GM21515 (cell line): ENCODE results near the gene PGK1.
"Not testable (repeated sequence)": the region's sequence is repeated elsewhere in the genome, so short reads cannot be mapped to it uniquely, and the experiment has no call there.

Experiments used
- ATAC-seq: cut with Tn5 transposase; IDR thresholded peaks from one replicate; pipeline ENCODE4 v1.9.1; 2021; ENCODE audit not compliant: unreplicated experiment

Gene PGK1

DNA sequence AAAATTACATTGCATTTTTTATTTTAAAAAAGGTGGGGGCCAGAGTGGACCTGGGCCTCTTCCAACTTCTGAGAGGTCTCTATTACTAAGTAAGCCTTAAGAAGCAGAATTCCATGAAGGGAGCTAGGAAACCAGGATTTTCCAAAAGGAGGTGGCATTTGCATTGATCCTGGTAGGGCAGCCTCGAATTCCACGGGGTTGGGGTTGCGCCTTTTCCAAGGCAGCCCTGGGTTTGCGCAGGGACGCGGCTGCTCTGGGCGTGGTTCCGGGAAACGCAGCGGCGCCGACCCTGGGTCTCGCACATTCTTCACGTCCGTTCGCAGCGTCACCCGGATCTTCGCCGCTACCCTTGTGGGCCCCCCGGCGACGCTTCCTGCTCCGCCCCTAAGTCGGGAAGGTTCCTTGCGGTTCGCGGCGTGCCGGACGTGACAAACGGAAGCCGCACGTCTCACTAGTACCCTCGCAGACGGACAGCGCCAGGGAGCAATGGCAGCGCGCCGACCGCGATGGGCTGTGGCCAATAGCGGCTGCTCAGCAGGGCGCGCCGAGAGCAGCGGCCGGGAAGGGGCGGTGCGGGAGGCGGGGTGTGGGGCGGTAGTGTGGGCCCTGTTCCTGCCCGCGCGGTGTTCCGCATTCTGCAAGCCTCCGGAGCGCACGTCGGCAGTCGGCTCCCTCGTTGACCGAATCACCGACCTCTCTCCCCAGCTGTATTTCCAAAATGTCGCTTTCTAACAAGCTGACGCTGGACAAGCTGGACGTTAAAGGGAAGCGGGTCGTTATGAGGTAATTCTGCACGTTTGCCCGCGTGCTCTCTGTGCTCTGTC lies at the start of gene PGK1:
PGK1 (plus strand) TSS at position 626 of the 824 bp plus-strand sequence; CDS start at position 719, 93 bp downstream.
- peak; percentile 95 for ATAC-seq

DNA sequence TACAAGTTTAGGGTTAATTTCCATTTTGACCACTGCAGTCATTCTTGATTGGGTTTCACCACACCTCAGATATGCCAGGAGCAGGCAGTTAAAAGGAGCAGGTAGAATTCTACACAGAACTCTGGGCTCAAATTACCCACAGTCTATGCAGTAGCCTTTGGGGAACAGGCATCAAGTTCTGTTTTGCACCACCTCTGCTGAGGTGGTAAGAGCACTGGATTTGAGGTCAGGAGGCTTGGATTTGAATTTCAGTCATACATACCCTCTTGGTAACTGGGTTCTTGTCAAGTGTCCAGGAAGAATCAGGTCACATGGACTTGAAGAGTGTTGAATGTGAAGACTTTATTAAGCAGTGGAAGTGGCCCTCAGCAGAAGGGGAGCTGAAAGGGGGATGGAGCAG lies 40.4 kb upstream of the PGK1 start:
- ATAC-seq, result no peak

DNA sequence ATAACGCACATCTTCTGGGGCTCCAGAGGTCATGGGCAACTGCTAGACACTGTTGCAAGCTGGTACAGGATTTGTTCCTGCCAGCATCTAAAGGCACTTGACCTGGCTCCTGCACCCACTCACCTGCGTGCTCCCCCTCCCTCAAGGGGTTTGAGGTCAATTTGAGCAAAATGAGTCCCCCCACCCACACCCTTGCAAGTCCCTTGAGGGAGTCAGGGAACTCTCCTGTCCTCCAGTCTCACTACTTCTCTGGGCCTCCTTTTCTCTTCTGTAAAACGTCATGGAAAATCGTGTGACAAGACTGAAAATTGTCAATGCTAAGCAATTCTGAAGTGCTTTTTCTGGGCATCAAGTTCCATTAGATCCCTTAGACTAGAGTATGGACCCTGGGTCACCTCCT lies 39.9 kb upstream of the PGK1 start:
- no peak for ATAC-seq

DNA sequence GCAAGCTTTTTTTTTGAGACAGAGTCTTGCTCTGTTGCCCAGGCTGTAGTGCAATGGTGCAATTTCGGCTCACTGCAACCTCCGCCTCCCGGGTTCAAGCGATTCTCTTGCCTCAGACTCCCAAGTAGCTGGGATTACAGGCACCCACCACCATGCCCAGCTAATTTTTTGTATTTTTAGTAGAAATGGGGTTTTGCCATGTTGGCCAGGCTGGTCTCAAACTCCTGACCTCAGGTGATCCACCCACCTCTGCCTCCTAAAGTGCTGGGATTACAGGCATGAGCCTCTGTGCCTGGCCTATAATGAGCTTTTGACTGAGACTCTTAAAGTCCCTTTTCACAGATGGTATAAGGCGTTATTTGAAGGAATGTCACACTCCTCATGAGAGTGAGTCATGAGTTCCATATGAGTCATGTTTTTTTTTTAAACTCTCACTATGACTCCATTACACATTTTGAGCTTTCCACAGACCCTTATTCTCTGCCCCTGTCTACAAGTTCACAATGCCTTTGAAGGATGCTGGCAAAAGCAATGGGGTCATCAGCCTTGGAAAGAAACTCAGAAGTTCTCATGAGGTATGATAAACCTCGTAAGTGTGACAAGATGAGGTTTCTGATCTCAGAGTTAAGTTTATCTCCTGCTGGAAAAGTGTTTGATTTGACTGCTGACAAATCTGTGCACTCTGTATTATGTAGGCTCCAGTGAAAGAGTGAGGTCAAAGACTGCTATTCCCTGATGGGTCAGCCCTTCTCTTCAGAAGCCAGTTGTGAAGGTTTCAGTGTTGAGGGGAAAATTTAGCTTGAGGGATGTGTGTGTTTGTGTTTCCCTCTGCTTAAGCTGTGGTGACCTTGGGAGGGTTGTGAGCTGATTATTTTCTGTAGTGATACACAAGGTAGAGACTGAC lies 39.1 kb upstream of the PGK1 start:
- peak; percentile 81 for ATAC-seq

DNA sequence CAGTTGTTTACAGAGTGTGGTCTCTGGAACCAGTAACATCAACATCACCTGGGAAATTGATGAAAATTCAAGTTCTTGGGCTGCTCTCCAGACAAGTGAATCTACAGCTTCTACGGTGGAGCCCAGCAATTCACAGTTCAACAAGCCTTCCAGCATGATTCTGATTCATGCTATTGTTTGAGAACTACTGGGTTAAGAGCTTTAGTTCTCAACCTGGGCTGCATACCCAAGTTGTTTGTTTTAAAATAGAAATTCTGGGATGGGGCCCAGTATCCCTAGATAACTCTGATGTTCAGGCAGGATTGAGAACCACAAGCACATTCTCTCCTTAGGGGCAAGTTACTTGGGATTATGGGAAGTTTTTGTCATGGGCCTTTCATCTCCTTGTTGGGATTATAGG lies 37.9 kb upstream of the PGK1 start:
- ATAC-seq, result no peak

DNA sequence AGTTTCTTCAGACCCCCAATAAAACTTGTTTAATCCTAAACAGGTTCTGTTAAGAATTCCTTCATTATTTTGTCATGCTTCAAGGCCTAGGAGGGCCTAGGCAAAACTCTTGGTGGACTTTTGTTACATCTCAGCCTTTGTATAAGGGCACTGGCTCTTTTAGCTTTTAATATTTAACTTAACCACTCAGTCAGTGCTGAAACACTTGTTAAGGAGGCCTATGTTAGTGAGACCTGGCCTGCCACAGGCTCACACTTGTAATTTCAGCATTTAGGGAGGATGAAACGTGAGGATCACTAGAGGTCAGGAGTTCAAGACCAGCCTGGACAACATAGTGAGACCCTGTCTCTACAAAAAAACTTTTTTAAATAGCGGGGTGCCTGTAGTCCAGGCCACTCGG lies 32.7 kb upstream of the PGK1 start:
- no peak for ATAC-seq

DNA sequence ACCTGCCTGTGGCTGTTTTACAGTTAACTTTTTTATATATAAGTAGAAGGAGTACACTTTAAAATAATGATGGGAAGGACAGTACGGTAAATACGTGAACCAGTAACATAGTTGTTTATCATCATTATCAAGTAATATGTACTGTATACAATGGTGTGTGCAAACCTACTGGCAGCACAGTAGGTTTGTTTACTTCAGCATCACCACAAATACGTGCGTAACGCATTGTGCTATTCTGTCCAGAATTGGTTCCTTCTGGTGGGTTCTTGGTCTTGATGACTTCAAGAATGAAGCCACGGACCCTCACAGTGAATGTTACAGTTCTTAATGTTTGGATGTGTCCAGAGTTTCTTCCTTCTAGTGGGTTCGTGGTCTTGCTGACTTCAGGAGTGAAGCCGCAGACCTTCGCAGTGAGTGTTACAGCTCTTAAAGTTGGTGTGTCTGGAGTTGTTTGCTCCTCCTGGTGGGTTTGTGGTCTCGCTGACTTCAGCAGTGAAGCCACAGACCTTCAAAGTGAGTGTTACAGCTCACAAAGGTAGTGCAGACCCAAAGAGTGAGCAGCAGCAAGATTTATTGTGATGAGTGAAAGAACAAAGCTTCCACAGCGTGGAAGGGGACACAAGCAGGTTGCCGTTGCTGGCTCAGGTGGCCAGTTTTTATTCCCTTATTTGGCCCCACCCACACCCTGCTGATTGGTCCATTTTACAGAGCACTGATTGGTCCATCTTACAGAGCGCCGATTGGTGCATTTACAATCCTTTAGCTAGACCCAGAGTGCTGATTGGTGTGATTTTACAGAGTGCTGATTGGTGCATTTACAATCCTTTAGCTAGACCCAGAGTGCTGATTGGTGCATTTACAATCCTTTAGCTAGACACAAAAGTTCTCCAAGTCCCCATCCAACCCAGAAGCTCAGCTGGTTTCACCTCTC lies 30.6 kb upstream of the PGK1 start:
- ATAC-seq, result not testable (repeated sequence)

DNA sequence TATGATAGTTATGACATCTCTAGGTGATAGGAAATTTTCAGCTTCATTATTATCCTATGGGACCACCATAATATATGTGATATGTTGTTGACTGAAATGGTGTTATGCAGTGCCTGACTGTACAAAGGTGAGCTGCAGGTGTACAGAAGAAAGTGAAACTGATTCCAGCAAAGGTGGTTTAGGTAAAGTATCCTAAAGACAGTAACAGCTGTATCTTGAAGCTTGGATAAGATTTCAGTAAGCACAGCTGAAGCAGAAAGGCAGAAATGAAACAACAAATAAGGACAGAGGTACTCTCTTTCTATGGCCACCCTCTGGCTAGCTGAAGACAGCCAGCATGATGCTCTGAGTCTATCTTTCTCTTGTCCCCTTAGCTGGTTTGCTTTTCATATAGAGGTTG lies 30.0 kb upstream of the PGK1 start:
- no peak for ATAC-seq

DNA sequence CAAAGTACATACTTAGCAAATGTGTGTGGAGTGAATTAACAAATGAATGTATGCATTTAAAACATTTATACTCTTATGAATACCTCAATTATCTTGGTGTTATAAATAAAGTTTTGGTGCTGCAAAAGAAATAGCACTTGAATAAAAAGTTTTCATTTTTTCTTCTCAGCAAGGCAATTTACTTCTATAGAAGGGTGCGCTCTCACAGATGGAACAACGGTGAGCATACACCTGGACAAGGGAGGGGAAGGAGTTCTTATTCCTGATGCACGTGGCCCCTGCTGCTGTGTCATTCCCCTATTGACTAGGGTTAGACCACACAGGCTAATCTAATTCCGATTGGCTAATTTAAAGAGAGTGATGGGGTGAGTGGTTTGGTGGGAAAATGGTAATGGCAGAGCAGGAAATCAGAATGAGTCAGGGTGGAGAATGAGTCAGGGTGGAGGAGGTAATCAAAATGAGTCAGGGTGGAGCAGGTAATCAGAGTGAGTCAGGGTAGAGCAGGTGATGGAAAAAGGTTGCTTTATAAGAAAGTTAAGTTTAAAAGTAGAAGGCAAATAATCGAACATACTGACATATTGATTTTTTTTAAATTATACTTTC lies 28.2 kb upstream of the PGK1 start:
- no peak for ATAC-seq

DNA sequence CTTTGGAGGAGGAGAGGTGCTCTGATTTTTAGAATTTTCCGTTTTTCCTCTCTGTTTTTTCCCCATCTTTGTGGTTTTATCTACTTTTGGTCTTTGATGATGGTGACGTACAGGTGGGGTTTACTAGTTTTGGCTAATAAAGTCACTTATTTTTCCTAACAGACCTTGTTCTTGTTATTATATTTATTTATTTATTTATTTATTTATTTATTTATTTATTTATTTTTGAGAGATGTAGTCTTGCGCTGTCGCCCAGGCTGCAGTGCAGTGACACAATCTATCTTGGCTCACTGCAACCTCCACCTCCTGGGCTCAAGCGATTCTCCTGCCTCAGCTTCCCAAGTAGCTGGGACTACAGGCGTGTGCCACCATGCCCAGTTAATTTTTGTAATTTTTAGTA lies 22.6 kb upstream of the PGK1 start:
- ATAC-seq, result not testable (repeated sequence)

DNA sequence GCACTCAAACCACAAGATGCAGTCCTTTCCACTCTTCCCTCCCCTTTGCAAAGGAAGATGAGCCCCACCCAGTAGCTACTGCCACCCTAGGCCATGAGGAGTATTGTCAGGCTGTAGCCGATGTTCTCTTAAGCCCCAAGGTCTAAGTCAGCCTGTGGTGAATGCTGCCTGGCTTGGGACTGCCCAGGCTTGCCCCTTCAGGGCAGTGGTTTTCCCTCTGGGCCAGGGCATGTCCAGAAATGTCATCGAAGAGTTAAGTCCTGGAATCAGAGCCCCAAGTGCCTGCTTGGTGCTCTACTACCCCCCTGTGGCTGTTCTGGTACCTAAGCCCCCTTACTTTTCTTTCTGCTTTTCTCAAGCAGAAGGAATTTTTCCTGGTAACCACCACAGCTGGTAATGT lies 11.8 kb upstream of the PGK1 start:
- ATAC-seq, result peak; percentile 63

DNA sequence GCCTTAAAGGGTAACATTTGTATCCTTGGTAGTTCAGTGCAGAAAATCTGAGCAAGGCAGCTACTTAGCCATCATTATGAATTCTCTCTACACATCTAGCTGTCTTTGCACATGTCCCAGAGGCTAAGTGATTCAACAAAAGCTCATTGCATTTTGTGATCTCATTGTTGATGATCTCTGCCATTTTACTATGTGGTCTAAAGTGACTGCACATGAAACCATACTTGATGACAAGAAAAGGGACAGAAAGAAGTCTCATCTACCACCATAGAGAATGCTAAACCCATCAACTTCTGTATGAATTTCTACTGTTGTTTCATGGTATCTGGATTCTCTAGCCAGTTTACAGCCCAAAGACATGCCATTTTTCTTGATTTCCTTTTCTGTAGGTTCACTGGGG lies 5.9 kb upstream of the PGK1 start:
- no peak for ATAC-seq

DNA sequence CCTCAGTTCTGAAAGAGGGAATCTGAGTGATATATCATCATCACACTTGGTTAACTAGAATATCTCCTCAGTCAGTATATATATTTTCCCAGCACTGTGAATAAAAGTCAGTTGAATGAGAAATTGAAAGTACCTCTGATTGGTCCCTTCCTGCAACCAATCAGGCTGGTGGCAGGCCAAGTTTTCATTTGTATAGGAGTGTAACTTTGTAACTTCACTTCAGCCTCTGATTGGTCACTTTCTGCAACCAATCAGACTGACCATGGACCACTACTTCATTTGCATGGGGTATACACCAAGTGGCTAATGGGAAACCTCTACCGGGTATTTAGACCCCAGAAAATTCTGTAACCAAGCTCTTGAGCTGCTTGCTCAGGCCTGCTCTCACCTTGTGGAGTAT lies 2.0 kb upstream of the PGK1 start:
- ATAC-seq, result no peak

DNA sequence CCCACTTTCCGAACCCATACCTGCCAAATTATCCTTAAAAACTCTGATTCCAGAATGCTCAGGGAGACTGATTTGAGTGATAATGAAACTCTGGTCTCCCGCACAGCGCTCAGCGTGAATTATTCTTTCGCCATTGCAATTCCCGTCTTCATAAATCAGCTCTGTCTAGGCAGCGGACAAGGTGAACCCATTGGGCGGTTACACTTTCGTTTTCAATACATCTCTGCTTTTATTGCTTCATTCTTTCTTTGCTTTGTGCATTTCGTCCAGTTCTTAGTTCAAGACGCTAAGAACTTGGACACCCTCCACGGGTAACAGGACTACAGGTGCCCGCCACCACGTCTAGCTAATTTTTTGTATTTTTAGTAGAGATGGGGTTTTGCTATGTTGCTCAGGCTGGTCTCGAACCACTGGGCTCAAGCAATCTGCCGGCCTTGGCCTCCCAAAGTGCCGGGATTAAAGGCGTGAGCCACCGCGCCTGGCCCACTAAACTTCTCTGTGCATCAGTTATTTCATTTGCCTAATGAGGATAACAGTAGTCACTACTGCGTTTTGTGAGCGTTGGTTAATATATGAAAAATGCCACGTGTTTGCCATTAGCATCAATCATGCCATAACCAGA lies 936 bp upstream of the PGK1 start:
- ATAC-seq, result no peak

DNA sequence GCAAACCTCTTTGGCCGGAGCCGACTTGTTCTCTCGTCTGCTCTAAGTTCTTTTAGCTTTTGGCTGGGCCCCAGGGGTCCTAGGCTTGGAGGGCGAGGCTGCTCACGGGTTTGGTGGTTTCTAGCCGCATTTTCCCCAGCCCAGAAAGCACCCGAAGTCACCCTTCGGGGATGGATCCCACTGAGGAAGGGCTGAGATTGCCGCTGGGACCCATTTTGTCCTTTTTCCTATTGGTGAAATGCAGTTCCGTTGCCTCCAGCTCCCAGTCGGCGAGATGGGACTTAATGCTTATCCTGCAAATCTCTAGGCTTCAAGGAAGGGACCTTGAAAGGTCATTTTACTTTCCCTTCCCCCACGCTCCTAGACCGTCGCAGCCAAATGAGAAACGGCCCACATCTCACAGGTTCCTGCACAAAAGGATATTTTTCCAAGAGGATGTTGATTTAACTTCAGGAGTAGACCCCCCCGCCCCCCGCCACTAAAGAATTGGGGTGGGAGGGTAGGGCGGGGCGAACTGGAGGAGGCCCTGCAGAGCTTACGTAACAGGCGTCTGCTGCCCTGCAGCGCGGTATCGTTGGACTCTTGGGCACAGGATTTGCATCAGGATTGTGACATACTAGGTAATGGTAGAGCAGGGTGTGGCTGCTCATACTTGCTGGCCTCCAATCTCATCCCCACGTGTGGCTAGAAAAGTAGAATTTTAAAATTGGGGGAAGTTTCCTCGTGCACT lies 564 bp downstream of the PGK1 start:
- ATAC-seq, result peak; percentile 31

DNA sequence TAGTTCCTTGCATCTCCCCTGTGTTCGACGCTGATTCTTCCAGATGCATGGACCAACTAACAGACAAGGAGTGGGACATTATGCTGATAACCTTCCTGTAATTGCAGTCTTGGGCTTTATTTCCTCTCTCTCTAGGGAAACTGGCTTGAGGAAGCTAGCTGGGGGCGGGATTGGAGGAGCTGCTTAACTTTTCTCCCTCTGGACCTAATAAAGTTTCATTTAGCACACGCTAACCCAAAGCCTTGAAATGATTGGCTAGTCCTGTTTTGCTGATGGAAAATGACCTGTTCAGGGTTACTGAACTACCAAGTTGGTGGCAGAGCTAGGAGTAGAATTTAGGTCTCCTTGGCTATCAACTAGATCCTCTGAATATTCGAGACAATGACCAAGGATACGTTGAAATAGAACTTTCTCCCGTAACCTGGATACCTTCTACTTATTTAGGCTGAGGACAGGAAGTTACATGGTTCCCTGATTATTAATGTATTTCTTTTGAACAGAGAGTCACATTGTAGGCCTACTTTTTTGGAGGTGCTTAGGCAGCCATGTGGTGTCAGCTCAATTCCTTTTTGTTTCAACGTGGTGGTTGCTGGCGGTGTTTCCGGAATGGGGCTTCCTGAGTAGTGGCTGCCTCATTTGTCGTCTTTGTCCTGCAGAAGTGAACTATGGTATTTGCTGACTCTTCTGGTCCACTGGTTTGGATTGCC lies 2.0 kb downstream of the PGK1 start:
- ATAC-seq, result no peak

DNA sequence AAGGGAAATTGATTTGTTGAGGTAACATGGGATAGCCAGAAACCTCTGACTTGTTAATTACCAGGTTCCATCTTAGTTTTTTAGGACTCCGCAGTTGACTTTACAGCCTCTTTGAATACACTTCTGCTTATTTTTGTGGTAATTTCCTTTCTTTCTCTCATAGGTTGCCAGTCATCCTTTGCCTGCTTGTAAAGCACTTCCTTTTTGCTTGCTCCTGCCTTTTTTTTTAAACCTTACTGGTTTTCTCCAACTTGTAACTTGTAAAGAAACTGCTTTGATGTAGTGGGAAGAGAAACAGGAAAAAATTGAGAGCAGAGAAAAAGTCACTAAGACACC lies 2.6 kb downstream of the PGK1 start:
- ATAC-seq, result no peak

DNA sequence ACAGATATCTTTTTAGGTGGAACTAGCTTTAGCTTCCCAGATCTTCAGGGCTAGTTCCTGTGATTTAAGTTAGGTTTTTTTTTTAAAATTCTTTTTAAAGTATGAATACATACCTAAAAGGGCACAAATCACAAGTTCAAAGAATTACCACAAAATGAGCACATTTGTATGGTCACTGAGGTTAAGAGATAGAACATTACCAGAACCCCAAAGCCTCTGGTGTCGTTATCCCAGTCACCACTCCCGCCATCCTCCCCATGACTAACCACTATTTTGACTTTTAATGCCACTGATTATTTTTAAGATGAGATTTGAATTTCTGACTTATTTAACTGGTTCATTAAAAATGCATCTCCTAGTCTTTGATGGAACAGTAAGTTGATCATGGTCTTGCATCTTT lies 5.4 kb downstream of the PGK1 start:
- no peak for ATAC-seq
